ENCODE measurements around the gene TAF11L2. TPM values are rescaled to one million over a fixed set of nuclear protein-coding genes. Genes with fewer than 3 reads are reported as not detected.
"Not testable (repeated sequence)": the region's sequence is repeated elsewhere in the genome, so short reads cannot be mapped to it uniquely, and the experiment has no call there.

The TAF11L2 gene
- total RNA-seq, 1 experiment from 2014 or later: not detected

- ChIA-PET POLR2A (no interaction called here), CTCF (no interaction called here)
- BruUV-seq (replicated peaks): no TSS peak
- Mint-ChIP-seq H3K9me3 (ENCODE audit: unreplicated experiment) (peaks cover 17% of the 10 kb centered on the region), H3K4me3 (ENCODE audit: unreplicated experiment) (no peak overlapping the region), H3K27ac (ENCODE audit: unreplicated experiment) (no peak overlapping the region), H3K36me3 (ENCODE audit: insufficient read depth, unreplicated experiment) (no peaks in the 10 kb centered on the region), H3K27me3 (ENCODE audit: insufficient read depth, unreplicated experiment) (peaks cover 3% of the 10 kb centered on the region), H3K4me1 (ENCODE audit: low read depth, unreplicated experiment) (no peaks in the 10 kb centered on the region)
- H3K4me3 ChIP-seq (ENCODE audit: low read depth, low read length): no peak overlapping the region
- DNase-seq: no peak
- no peaks in the 10 kb centered on the region for H3K27me3 ChIP-seq (replicated peaks; ENCODE audit: control insufficient read depth, insufficient read depth, low read length)
- H3K4me1 ChIP-seq: no peaks in the 10 kb centered on the region
- no peaks in the 10 kb centered on the region for H3K9me3 ChIP-seq
- TF ChIP-seq, protein P1, sequence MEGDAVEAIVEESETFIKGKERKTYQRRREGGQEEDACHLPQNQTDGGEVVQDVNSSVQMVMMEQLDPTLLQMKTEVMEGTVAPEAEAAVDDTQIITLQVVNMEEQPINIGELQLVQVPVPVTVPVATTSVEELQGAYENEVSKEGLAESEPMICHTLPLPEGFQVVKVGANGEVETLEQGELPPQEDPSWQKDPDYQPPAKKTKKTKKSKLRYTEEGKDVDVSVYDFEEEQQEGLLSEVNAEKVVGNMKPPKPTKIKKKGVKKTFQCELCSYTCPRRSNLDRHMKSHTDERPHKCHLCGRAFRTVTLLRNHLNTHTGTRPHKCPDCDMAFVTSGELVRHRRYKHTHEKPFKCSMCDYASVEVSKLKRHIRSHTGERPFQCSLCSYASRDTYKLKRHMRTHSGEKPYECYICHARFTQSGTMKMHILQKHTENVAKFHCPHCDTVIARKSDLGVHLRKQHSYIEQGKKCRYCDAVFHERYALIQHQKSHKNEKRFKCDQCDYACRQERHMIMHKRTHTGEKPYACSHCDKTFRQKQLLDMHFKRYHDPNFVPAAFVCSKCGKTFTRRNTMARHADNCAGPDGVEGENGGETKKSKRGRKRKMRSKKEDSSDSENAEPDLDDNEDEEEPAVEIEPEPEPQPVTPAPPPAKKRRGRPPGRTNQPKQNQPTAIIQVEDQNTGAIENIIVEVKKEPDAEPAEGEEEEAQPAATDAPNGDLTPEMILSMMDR (IDR thresholded peaks at IDR 0.05; ENCODE audit: insufficient read depth in 1 of 2, low read depth in 1 of 2, low read length in 1 of 2, severe bottlenecking in 1 of 2, unreplicated experiment in 1 of 2): no peak
- no peaks in the 10 kb centered on the region for H3K36me3 ChIP-seq (ENCODE audit: control insufficient read depth, insufficient read depth, low read length)
- intact Hi-C loops (cut with micrococcal nuclease; ENCODE audit: unreplicated experiment): no loop called here
These were observed 36.2 kb upstream of the TAF11L2 start for GRCh38 chr5:17461793-17462192.

- no peak for DNase-seq
- Histone ChIP-seq H3K4me1 (no peaks in the 10 kb centered on the region), H3K4me3 (ENCODE audit: low read depth, low read length) (no peak overlapping the region), H3K9me3 (no peaks in the 10 kb centered on the region), H3K27me3 (replicated peaks; ENCODE audit: control insufficient read depth, insufficient read depth, low read length) (no peaks in the 10 kb centered on the region), H3K36me3 (ENCODE audit: control insufficient read depth, insufficient read depth, low read length) (no peaks in the 10 kb centered on the region)
- no peak overlapping the region for H3K27ac Mint-ChIP-seq (ENCODE audit: unreplicated experiment)
- intact Hi-C loops (cut with micrococcal nuclease; ENCODE audit: unreplicated experiment): no loop called here
- no peaks in the 10 kb centered on the region for H3K36me3 Mint-ChIP-seq (ENCODE audit: insufficient read depth, unreplicated experiment)
- H3K4me3 Mint-ChIP-seq (ENCODE audit: unreplicated experiment): no peak overlapping the region
- H3K27me3 Mint-ChIP-seq (ENCODE audit: insufficient read depth, unreplicated experiment): peaks cover 7% of the 10 kb centered on the region
- TF ChIP-seq, protein P1 (IDR thresholded peaks at IDR 0.05; ENCODE audit: insufficient read depth in 1 of 2, low read depth in 1 of 2, low read length in 1 of 2, severe bottlenecking in 1 of 2, unreplicated experiment in 1 of 2): no peak
- CTCF ChIA-PET: no interaction called here
- peaks cover 17% of the 10 kb centered on the region for H3K9me3 Mint-ChIP-seq (ENCODE audit: unreplicated experiment)
- H3K4me1 Mint-ChIP-seq (ENCODE audit: low read depth, unreplicated experiment): no peaks in the 10 kb centered on the region
- BruUV-seq (replicated peaks): no TSS peak
- POLR2A ChIA-PET: interaction anchor here (0.6 kb wide), 1 partner anchor 457 kb away, joined by 5 read pairs; no protein-coding TSS in a partner anchor
These were observed 34.4 kb upstream of the TAF11L2 start for GRCh38 chr5:17463653-17464052.

- no peaks in the 10 kb centered on the region for H3K4me1 Mint-ChIP-seq (ENCODE audit: low read depth, unreplicated experiment)
- no peak overlapping the region for H3K4me3 Mint-ChIP-seq (ENCODE audit: unreplicated experiment)
- H3K27me3 Mint-ChIP-seq (ENCODE audit: insufficient read depth, unreplicated experiment): peaks cover 11% of the 10 kb centered on the region
- H3K27ac Mint-ChIP-seq (ENCODE audit: unreplicated experiment): no peak overlapping the region
- H3K27me3 ChIP-seq (replicated peaks; ENCODE audit: control insufficient read depth, insufficient read depth, low read length): no peaks in the 10 kb centered on the region
- CTCF ChIA-PET: no interaction called here
- no peak for DNase-seq
- TF ChIP-seq, protein P1 (IDR thresholded peaks at IDR 0.05; ENCODE audit: insufficient read depth in 1 of 2, low read depth in 1 of 2, low read length in 1 of 2, severe bottlenecking in 1 of 2, unreplicated experiment in 1 of 2): no peak
- POLR2A ChIA-PET: no interaction called here
- no TSS peak for BruUV-seq (replicated peaks)
- H3K4me1 ChIP-seq: no peaks in the 10 kb centered on the region
- no peaks in the 10 kb centered on the region for H3K36me3 Mint-ChIP-seq (ENCODE audit: insufficient read depth, unreplicated experiment)
- H3K36me3 ChIP-seq (ENCODE audit: control insufficient read depth, insufficient read depth, low read length): no peaks in the 10 kb centered on the region
- intact Hi-C loops (cut with micrococcal nuclease; ENCODE audit: unreplicated experiment): no loop called here
- H3K9me3 Mint-ChIP-seq (ENCODE audit: unreplicated experiment): no peaks in the 10 kb centered on the region
- H3K4me3 ChIP-seq (ENCODE audit: low read depth, low read length): no peak overlapping the region
- H3K9me3 ChIP-seq: no peaks in the 10 kb centered on the region
These were observed 28.0 kb upstream of the TAF11L2 start for GRCh38 chr5:17470064-17470463.

DNA sequence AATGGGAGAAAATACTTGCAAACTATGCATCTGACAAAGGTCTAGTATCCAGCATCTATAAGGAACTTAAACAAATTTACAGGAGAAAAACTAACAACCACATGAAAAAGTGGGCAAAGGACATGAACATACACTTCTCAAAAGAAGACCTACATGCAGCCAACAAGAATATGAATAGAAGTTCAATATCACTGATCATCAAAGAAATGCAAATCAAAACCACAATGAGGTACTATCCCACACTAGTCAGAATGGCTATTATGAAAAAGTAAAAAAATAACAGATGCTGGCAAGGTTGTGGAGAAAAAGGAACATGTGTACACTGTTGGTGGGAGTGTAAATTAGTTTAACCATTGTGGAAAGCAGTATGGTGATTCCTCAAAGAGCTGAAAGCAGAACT, 23.0 kb upstream of the TAF11L2 start:
- H3K36me3 Mint-ChIP-seq (ENCODE audit: insufficient read depth, unreplicated experiment); H3K4me1 ChIP-seq; DNase-seq; H3K9me3 Mint-ChIP-seq (ENCODE audit: unreplicated experiment); H3K4me3 Mint-ChIP-seq (ENCODE audit: unreplicated experiment); H3K4me3 ChIP-seq (ENCODE audit: low read depth, low read length); CTCF ChIA-PET; H3K9me3 ChIP-seq; H3K27me3 ChIP-seq (replicated peaks; ENCODE audit: control insufficient read depth, insufficient read depth, low read length); H3K27me3 Mint-ChIP-seq (ENCODE audit: insufficient read depth, unreplicated experiment); H3K4me1 Mint-ChIP-seq (ENCODE audit: low read depth, unreplicated experiment); BruUV-seq (replicated peaks); H3K27ac Mint-ChIP-seq (ENCODE audit: unreplicated experiment); intact Hi-C loops (cut with micrococcal nuclease; ENCODE audit: unreplicated experiment); H3K36me3 ChIP-seq (ENCODE audit: control insufficient read depth, insufficient read depth, low read length); POLR2A ChIA-PET: not testable (repeated sequence)
